GM08714 (cell line): ENCODE measurements around the gene TBCE.
"Not testable (repeated sequence)": the region's sequence is repeated elsewhere in the genome, so short reads cannot be mapped to it uniquely, and the experiment has no call there.

ENCODE experiments used
- H3K4me3 ChIP-seq: fragments of 200-500 bp; sonication (Bioruptor generic); 2 replicates; pipeline ENCODE4 v1.5.1; 2014; ENCODE audit warnings: mild to moderate bottlenecking, low read length, inconsistent platforms
- ZNF274 ChIP-seq: IDR thresholded peaks from 2 replicates; pipeline ENCODE4 v1.6.1; 2012; ENCODE audit warnings: mild to moderate bottlenecking, low read depth, low read length

TBCE gene

GRCh38 chr1:235434001-235434400 is 66.8 kb downstream of the TBCE start:
- H3K4me3 ChIP-seq: no peak overlapping the region
- no peak for TF ChIP-seq ZNF274

- TF ChIP-seq ZNF274: no peak
- H3K4me3 ChIP-seq: no peak overlapping the region
Measured at GRCh38 chr1:235441159-235441685, 74.0 kb downstream of the TBCE start.

- TF ChIP-seq ZNF274: no peak
Measured at GRCh38 chr1:235442788-235443429, 75.7 kb downstream of the TBCE start.

GRCh38 chr1:235448616-235449015 is 81.4 kb downstream of the TBCE start:
- no peak overlapping the region for H3K4me3 ChIP-seq
- no peak for TF ChIP-seq ZNF274

More at GRCh38 chr1:235442788-235443429, 75.7 kb downstream of the TBCE start:
- H3K4me3 ChIP-seq: no peak overlapping the region

- no peak overlapping the region for H3K4me3 ChIP-seq
- TF ChIP-seq ZNF274: no peak
Measured at GRCh38 chr1:235450433-235450832, 83.2 kb downstream of the TBCE start.

- no peak overlapping the region for H3K4me3 ChIP-seq
- TF ChIP-seq ZNF274: no peak
Measured at GRCh38 chr1:235450886-235451483, 83.8 kb downstream of the TBCE start.

GRCh38 chr1:235454021-235454420 is 86.8 kb downstream of the TBCE start:
- no peak overlapping the region for H3K4me3 ChIP-seq
- no peak for TF ChIP-seq ZNF274

GRCh38 chr1:235455097-235455496 is 87.9 kb downstream of the TBCE start:
- TF ChIP-seq ZNF274: no peak

GRCh38 chr1:235455823-235456222 is 88.6 kb downstream of the TBCE start:
- no peak overlapping the region for H3K4me3 ChIP-seq
- TF ChIP-seq ZNF274: no peak

More at GRCh38 chr1:235455097-235455496, 87.9 kb downstream of the TBCE start:
- H3K4me3 ChIP-seq: no peak overlapping the region

- H3K4me3 ChIP-seq: not testable (repeated sequence)
Measured at GRCh38 chr1:235457856-235458255, 90.6 kb downstream of the TBCE start.

GRCh38 chr1:235460770-235461169 is 93.5 kb downstream of the TBCE start:
- no peak overlapping the region for H3K4me3 ChIP-seq
- TF ChIP-seq ZNF274: no peak

GRCh38 chr1:235461954-235462353 is 94.7 kb downstream of the TBCE start:
- no peak for TF ChIP-seq ZNF274
- H3K4me3 ChIP-seq: no peak overlapping the region

- H3K4me3 ChIP-seq: not testable (repeated sequence)
Measured at GRCh38 chr1:235462832-235463231, 95.6 kb downstream of the TBCE start.

GRCh38 chr1:235465066-235465465 is 97.8 kb downstream of the TBCE start:
- no peak for TF ChIP-seq ZNF274
- H3K4me3 ChIP-seq: no peak overlapping the region

- no peak for TF ChIP-seq ZNF274
- no peak overlapping the region for H3K4me3 ChIP-seq
Measured at GRCh38 chr1:235468004-235468403, 100.8 kb downstream of the TBCE start.
